Suprapubic skin (tissue), 4 donors: Measurements from ENCODE around the gene CFAP100. TPM values are rescaled to one million over a fixed set of nuclear protein-coding genes. Genes with fewer than 3 reads are reported as not detected.

Experiments
- DNase-seq, 2 donors: peaks; one replicate each; pipeline ENCODE4 v3.0.0-alpha.2; 2019; ENCODE audit warnings: low spot score in 2 of 2
- H3K27ac ChIP-seq: fragments of 200-600 bp; sonication (generic); one replicate; pipeline ENCODE4 v1.5.1; 2019
- H3K27me3 ChIP-seq: fragments of 200-600 bp; sonication (generic); one replicate; pipeline ENCODE4 v1.5.1; 2019
- H3K36me3 ChIP-seq: fragments of 200-600 bp; sonication (generic); one replicate; pipeline ENCODE4 v1.5.1; 2019
- H3K4me1 ChIP-seq: fragments of 200-600 bp; sonication (generic); one replicate; pipeline ENCODE4 v1.5.1; 2019
- H3K4me3 ChIP-seq: fragments of 200-600 bp; sonication (generic); one replicate; pipeline ENCODE4 v1.5.1; 2019; ENCODE audit warnings: mild to moderate bottlenecking
- H3K9me3 ChIP-seq: fragments of 200-600 bp; sonication (generic); one replicate; pipeline ENCODE4 v1.5.1; 2019
- CTCF ChIP-seq, 2 donors: fragments of 200-600 bp in 1 of 2; fragments of 450-650 bp in 1 of 2; sonication (generic) in 1 of 2; IDR thresholded peaks; one replicate each; pipeline ENCODE4 v1.5.1; 2016 to 2019; ENCODE audit warnings: antibody characterized with exemption in 2 of 2, mild to moderate bottlenecking in 1 of 2, moderate library complexity in 1 of 2
- EP300 ChIP-seq: sonication (generic); formaldehyde crosslinking; IDR thresholded peaks from one replicate; pipeline ENCODE4 v1.6.1; 2017; ENCODE audit warnings: antibody characterized with exemption
- POLR2A ChIP-seq, 2 donors: fragments of 450-650 bp; IDR thresholded peaks; one replicate each; pipeline ENCODE4 v1.6.1; 2017; ENCODE audit warnings: antibody characterized with exemption in 2 of 2, mild to moderate bottlenecking in 2 of 2, moderate library complexity in 2 of 2
- POLR2AphosphoS5 ChIP-seq, 3 donors: sonication (generic); formaldehyde crosslinking; IDR thresholded peaks; one replicate each; pipeline ENCODE4 v1.6.1; 2017; ENCODE audit warnings: antibody characterized with exemption in 3 of 3
- WGBS: methylation state at CpG from one replicate; pipeline ENCODE4 v1.1.5; 2018; 5-methylcytosine and 5-hydroxymethylcytosine counted together
- total RNA-seq, 4 donors: library from RNA; depleted of rRNA; stranded (reverse); fragments of >200 nt; gene quantifications; one replicate each; pipeline ENCODE4 v1.1.0, GENCODE V29; 2016

The CFAP100 gene
- total RNA-seq, 4 donors from 2014 or later: not detected

- Histone ChIP-seq H3K4me3 (no peak overlapping the region), H3K4me1 (no peaks in the 10 kb centered on the region), H3K27ac (no peak overlapping the region), H3K36me3 (peaks cover 57% of the 10 kb centered on the region), H3K27me3 (no peaks in the 10 kb centered on the region), H3K9me3 (no peaks in the 10 kb centered on the region)
- no peak for DNase-seq
- no peak for TF ChIP-seq CTCF (IDR thresholded peaks at IDR 0.05)
- TF ChIP-seq EP300: no peak
- no peak for TF ChIP-seq POLR2AphosphoS5 (IDR thresholded peaks at IDR 0.05)
- WGBS: 91% methylated on average over 9 of the region's 9 CpGs
These were observed 45.9 kb downstream of the CFAP100 start for GRCh38 chr3:126440709-126440995.

- TF ChIP-seq EP300 (no peak), CTCF (IDR thresholded peaks at IDR 0.05) (no peak), POLR2AphosphoS5 (IDR thresholded peaks at IDR 0.05) (no peak), POLR2A (IDR thresholded peaks at IDR 0.05) (no peak)
- H3K4me3 ChIP-seq: no peak overlapping the region
- WGBS: 85% methylated on average over 20 of the region's 20 CpGs
- no peak overlapping the region for H3K27ac ChIP-seq
- DNase-seq: no peak
- H3K9me3 ChIP-seq: no peaks in the 10 kb centered on the region
- peaks cover 51% of the 10 kb centered on the region for H3K36me3 ChIP-seq
- no peaks in the 10 kb centered on the region for H3K4me1 ChIP-seq
- H3K27me3 ChIP-seq: no peaks in the 10 kb centered on the region
These were observed 46.7 kb downstream of the CFAP100 start for GRCh38 chr3:126441256-126441880.

- H3K36me3 ChIP-seq: peaks cover 41% of the 10 kb centered on the region
- TF ChIP-seq CTCF (IDR thresholded peaks at IDR 0.05) (no peak), EP300 (no peak), POLR2A (IDR thresholded peaks at IDR 0.05) (no peak), POLR2AphosphoS5 (IDR thresholded peaks at IDR 0.05) (no peak)
- whole genome bisulfite sequencing: 81% methylated on average over 13 of the region's 13 CpGs
These were observed 47.6 kb downstream of the CFAP100 start for GRCh38 chr3:126442094-126442855.

GRCh38 chr3:126442856-126443242 lies 48.1 kb downstream of the CFAP100 start:
- no peak for DNase-seq
- TF ChIP-seq CTCF (IDR thresholded peaks at IDR 0.05): no peak
- no peak for TF ChIP-seq POLR2AphosphoS5 (IDR thresholded peaks at IDR 0.05)
- no peak for TF ChIP-seq EP300
- TF ChIP-seq POLR2A (IDR thresholded peaks at IDR 0.05): no peak

More at GRCh38 chr3:126442094-126442855, 47.6 kb downstream of the CFAP100 start:
- H3K9me3 ChIP-seq: no peaks in the 10 kb centered on the region
- no peaks in the 10 kb centered on the region for H3K27me3 ChIP-seq
- H3K27ac ChIP-seq: no peak overlapping the region
- no peaks in the 10 kb centered on the region for H3K4me1 ChIP-seq
- H3K4me3 ChIP-seq: no peak overlapping the region
- no peak for DNase-seq

GRCh38 chr3:126445506-126445905 lies 50.8 kb downstream of the CFAP100 start:
- Histone ChIP-seq H3K27me3 (no peaks in the 10 kb centered on the region), H3K4me1 (no peaks in the 10 kb centered on the region), H3K27ac (no peak overlapping the region), H3K4me3 (no peak overlapping the region), H3K36me3 (peaks cover 42% of the 10 kb centered on the region), H3K9me3 (no peaks in the 10 kb centered on the region)
- 74% methylated on average over 5 of the region's 5 CpGs for WGBS
- DNase-seq: no peak
- no peak for TF ChIP-seq POLR2AphosphoS5 (IDR thresholded peaks at IDR 0.05)
- TF ChIP-seq POLR2A (IDR thresholded peaks at IDR 0.05): no peak
- no peak for TF ChIP-seq EP300
- TF ChIP-seq CTCF (IDR thresholded peaks at IDR 0.05): no peak

More at GRCh38 chr3:126442856-126443242, 48.1 kb downstream of the CFAP100 start:
- no peaks in the 10 kb centered on the region for H3K27me3 ChIP-seq
- H3K9me3 ChIP-seq: no peaks in the 10 kb centered on the region
- WGBS: 89% methylated on average over 3 of the region's 3 CpGs
- peaks cover 40% of the 10 kb centered on the region for H3K36me3 ChIP-seq
- no peaks in the 10 kb centered on the region for H3K4me1 ChIP-seq
- no peak overlapping the region for H3K4me3 ChIP-seq
- no peak overlapping the region for H3K27ac ChIP-seq
